Natural killer cell (primary cell): ENCODE measurements around the gene MGAT2. TPM values are rescaled to one million over a fixed set of nuclear protein-coding genes. Genes with fewer than 3 reads are reported as not detected.
"Not testable (repeated sequence)": the region's sequence is repeated elsewhere in the genome, so short reads cannot be mapped to it uniquely, and the experiment has no call there.

ENCODE experiments used
- ATAC-seq, 3 donors: fragments of 150-1000 bp in 2 of 3; fragments of 200-7000 bp in 1 of 3; cut with Tn5 transposase; 1 replicate in 1 of 3; 2 replicates in 2 of 3; pipeline ENCODE4 v1.10.0; 2021; ENCODE audit warnings: mild to moderate bottlenecking in 2 of 3, moderate library complexity in 2 of 3
- DNase-seq, 2 donors: peaks; one replicate each; pipeline versions ENCODE4 v3.0.0 to v3.0.0-alpha.2; 2013 to 2021; ENCODE audit warnings: mixed read lengths in 1 of 2
- H3K27ac ChIP-seq: one replicate; pipeline ENCODE4 v1.5.1; 2013; ENCODE audit warnings: mild to moderate bottlenecking, low read length
- H3K27me3 ChIP-seq: one replicate; pipeline ENCODE4 v1.6.1; 2013; ENCODE audit warnings: low read length; ENCODE audit not compliant: control insufficient read depth, insufficient read depth
- H3K36me3 ChIP-seq: one replicate; pipeline ENCODE4 v1.6.1; 2013; ENCODE audit warnings: low read length; ENCODE audit not compliant: control insufficient read depth, insufficient read depth
- H3K4me1 ChIP-seq: one replicate; pipeline ENCODE4 v1.6.1; 2013; ENCODE audit warnings: low read length; ENCODE audit not compliant: control insufficient read depth, insufficient read depth
- H3K4me3 ChIP-seq: one replicate; pipeline ENCODE4 v1.5.1; 2013; ENCODE audit warnings: low read length
- H3K9me3 ChIP-seq: one replicate; pipeline ENCODE4 v1.6.1; 2013; ENCODE audit warnings: low read length; ENCODE audit not compliant: control insufficient read depth, insufficient read depth
- H3K27ac Mint-ChIP-seq, 2 donors: one replicate each; pipeline ENCODE4 v1.8.0; 2022; ENCODE audit warnings: mild to moderate bottlenecking in 2 of 2, mixed read lengths in 2 of 2, moderate library complexity in 1 of 2
- H3K27me3 Mint-ChIP-seq, 2 donors: one replicate each; pipeline ENCODE4 v1.8.0; 2022; ENCODE audit warnings: low read depth in 2 of 2, mixed read lengths in 2 of 2
- H3K36me3 Mint-ChIP-seq: one replicate; pipeline ENCODE4 v1.8.0; 2022; ENCODE audit warnings: mixed read lengths
- H3K4me1 Mint-ChIP-seq, 2 donors: one replicate each; pipeline ENCODE4 v1.8.0; 2022; ENCODE audit warnings: mixed read lengths in 2 of 2
- H3K4me3 Mint-ChIP-seq: one replicate; pipeline ENCODE4 v1.8.0; 2022; ENCODE audit warnings: mild to moderate bottlenecking, moderate library complexity, mixed read lengths
- H3K9me3 Mint-ChIP-seq, 2 donors: one replicate each; pipeline ENCODE4 v1.8.0; 2022; ENCODE audit warnings: mixed read lengths in 2 of 2
- CTCF ChIP-seq: fragments of 200-600 bp; IDR thresholded peaks from one replicate; pipeline ENCODE4 v1.8.0; 2022; ENCODE audit warnings: antibody characterized with exemption
- WGBS: methylation state at CpG from one replicate; pipeline ENCODE4 v1.1.7; 2013; ENCODE audit warnings: missing lambda C conversion rate; ENCODE audit not compliant: insufficient coverage; 5-methylcytosine and 5-hydroxymethylcytosine counted together
- intact Hi-C: fragments of 100-400 bp; cut with micrococcal nuclease; formaldehyde crosslinking; loops from one replicate; pipeline ENCODE4 v1.14.2; 2022
- total RNA-seq, 4 donors: library from RNA; stranded (reverse); fragments of 120-200 nt in 1 of 4; gene quantifications; one replicate each; pipeline versions ENCODE4 v1.2.3 to v1.2.4, GENCODE V29; 2013 to 2022

The MGAT2 gene
- total RNA-seq, 3 donors from 2014 or later (not counting 1 experiment from before 2014, with no cell fraction given): 29.9 to 34.8 (median 33.8) TPM

- H3K4me3 ChIP-seq: no peak overlapping the region
- H3K27me3 ChIP-seq: no peaks in the 10 kb centered on the region
- H3K27ac ChIP-seq: peak overlapping the region; percentile 31
- ATAC-seq (peak in 1 of 3 donors; percentile 15), DNase-seq (no peak)
- TF ChIP-seq CTCF: no peak
- peaks cover 9% of the 10 kb centered on the region for H3K36me3 ChIP-seq
- peaks cover 10% of the 10 kb centered on the region for H3K4me1 ChIP-seq
- Mint-ChIP-seq H3K4me3 (no peak overlapping the region), H3K9me3 (no peaks in the 10 kb centered on the region), H3K27ac (peak overlapping the region; percentile 57 to 79), H3K27me3 (no peaks in the 10 kb centered on the region), H3K4me1 (peaks cover 22 to 33% of the 10 kb centered on the region in 2 donors), H3K36me3 (peaks cover 7% of the 10 kb centered on the region)
- 56% methylated on average over 8 of the region's 8 CpGs for WGBS
- no peaks in the 10 kb centered on the region for H3K9me3 ChIP-seq
- intact Hi-C loops: no loop called here
These were observed 21.1 kb downstream of the MGAT2 start for GRCh38 chr14:49641697-49642129.

GRCh38 chr14:49642163-49642562, 21.6 kb downstream of the MGAT2 start:
- Histone ChIP-seq H3K9me3 (no peaks in the 10 kb centered on the region), H3K36me3 (peaks cover 7% of the 10 kb centered on the region), H3K27ac (peak overlapping the region; percentile 31), H3K27me3 (no peaks in the 10 kb centered on the region), H3K4me1 (peaks cover 10% of the 10 kb centered on the region), H3K4me3 (no peak overlapping the region)
- peaks cover 18 to 28% of the 10 kb centered on the region in 2 donors for H3K4me1 Mint-ChIP-seq
- intact Hi-C loops: no loop called here
- peak overlapping the region; percentile 57 to 79 for H3K27ac Mint-ChIP-seq
- H3K9me3 Mint-ChIP-seq: no peaks in the 10 kb centered on the region
- DNase-seq: no peak
- H3K27me3 Mint-ChIP-seq: no peaks in the 10 kb centered on the region
- no peak overlapping the region for H3K4me3 Mint-ChIP-seq
- no peak for ATAC-seq
- TF ChIP-seq CTCF: no peak
- H3K36me3 Mint-ChIP-seq: peaks cover 7% of the 10 kb centered on the region

- intact Hi-C loops: no loop called here
- Histone ChIP-seq H3K27ac (no peak overlapping the region), H3K27me3 (no peaks in the 10 kb centered on the region), H3K9me3 (no peaks in the 10 kb centered on the region), H3K36me3 (no peaks in the 10 kb centered on the region), H3K4me1 (no peaks in the 10 kb centered on the region), H3K4me3 (no peak overlapping the region)
- DNase-seq (no peak), ATAC-seq (no peak)
- no peak overlapping the region for H3K27ac Mint-ChIP-seq
- no peak for TF ChIP-seq CTCF
- H3K36me3 Mint-ChIP-seq: no peaks in the 10 kb centered on the region
- H3K4me3 Mint-ChIP-seq: no peak overlapping the region
- no peaks in the 10 kb centered on the region for H3K4me1 Mint-ChIP-seq
- no peaks in the 10 kb centered on the region for H3K9me3 Mint-ChIP-seq
- no peaks in the 10 kb centered on the region for H3K27me3 Mint-ChIP-seq
- WGBS: 91% methylated on average over 5 of the region's 6 CpGs
These were observed 32.9 kb downstream of the MGAT2 start for GRCh38 chr14:49653508-49653907.

- Histone ChIP-seq H3K27ac (no peak overlapping the region), H3K27me3 (no peaks in the 10 kb centered on the region), H3K9me3 (no peaks in the 10 kb centered on the region), H3K4me3 (no peak overlapping the region), H3K36me3 (no peaks in the 10 kb centered on the region), H3K4me1 (no peaks in the 10 kb centered on the region)
- H3K27ac Mint-ChIP-seq: no peak overlapping the region
- no peak overlapping the region for H3K4me3 Mint-ChIP-seq
- ATAC-seq: no peak
- no peak for DNase-seq
- intact Hi-C loops: no loop called here
- no peaks in the 10 kb centered on the region for H3K9me3 Mint-ChIP-seq
- H3K36me3 Mint-ChIP-seq: no peaks in the 10 kb centered on the region
- no peak for TF ChIP-seq CTCF
- 100% methylated on average over 2 of the region's 3 CpGs for WGBS
- no peaks in the 10 kb centered on the region for H3K4me1 Mint-ChIP-seq
- H3K27me3 Mint-ChIP-seq: no peaks in the 10 kb centered on the region
These were observed 33.9 kb downstream of the MGAT2 start for GRCh38 chr14:49654511-49654910.

- H3K4me3 Mint-ChIP-seq, H3K4me1 Mint-ChIP-seq, ATAC-seq, H3K36me3 ChIP-seq, H3K9me3 Mint-ChIP-seq, intact Hi-C loops, DNase-seq, H3K27me3 Mint-ChIP-seq, H3K36me3 Mint-ChIP-seq, H3K27ac ChIP-seq, H3K4me3 ChIP-seq, H3K27me3 ChIP-seq, H3K27ac Mint-ChIP-seq, H3K4me1 ChIP-seq, H3K9me3 ChIP-seq: not testable (repeated sequence)
- WGBS: 97% methylated on average over 3 of the region's 6 CpGs
These were observed 36.9 kb downstream of the MGAT2 start for GRCh38 chr14:49657500-49657899.
